NCI-H748 treated with DMSO at 0.1 percent for 48 hours (cell line): ENCODE data around the gene PSME3IP1.

Experiments used
- DNase-seq: peaks from one replicate; lab custom pipeline; 2025; lab: John Stamatoyannopoulos, UW

The PSME3IP1 gene

GRCh38 chr16:57145046-57146021 is 40.5 kb downstream of the PSME3IP1 start:
- no peak for DNase-seq

DNA sequence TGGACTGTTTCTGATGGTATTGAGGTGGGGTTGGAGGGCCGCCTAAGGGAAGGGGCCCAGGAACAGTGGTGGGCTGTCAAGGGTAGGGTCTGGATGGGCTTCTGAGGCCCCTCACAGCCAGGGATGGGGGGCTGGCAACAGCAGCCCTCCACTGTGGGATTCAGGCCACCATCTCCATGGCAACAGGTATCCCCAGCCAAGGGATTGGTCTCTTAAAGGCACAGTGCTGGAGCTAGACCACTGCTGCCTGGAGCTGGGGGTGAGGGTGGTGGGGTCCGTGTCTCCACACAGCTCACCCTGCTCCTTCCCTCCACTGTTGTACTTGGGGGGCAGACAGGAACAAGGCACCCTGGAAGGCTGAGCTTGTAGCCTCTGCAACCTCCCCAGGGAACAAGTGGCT is 41.8 kb downstream of the PSME3IP1 start:
- no peak for DNase-seq

GRCh38 chr16:57143149-57143921 is 42.5 kb downstream of the PSME3IP1 start:
- no peak for DNase-seq

- DNase-seq: no peak
These were observed 43.8 kb downstream of the PSME3IP1 start for GRCh38 chr16:57141822-57142631.

DNA sequence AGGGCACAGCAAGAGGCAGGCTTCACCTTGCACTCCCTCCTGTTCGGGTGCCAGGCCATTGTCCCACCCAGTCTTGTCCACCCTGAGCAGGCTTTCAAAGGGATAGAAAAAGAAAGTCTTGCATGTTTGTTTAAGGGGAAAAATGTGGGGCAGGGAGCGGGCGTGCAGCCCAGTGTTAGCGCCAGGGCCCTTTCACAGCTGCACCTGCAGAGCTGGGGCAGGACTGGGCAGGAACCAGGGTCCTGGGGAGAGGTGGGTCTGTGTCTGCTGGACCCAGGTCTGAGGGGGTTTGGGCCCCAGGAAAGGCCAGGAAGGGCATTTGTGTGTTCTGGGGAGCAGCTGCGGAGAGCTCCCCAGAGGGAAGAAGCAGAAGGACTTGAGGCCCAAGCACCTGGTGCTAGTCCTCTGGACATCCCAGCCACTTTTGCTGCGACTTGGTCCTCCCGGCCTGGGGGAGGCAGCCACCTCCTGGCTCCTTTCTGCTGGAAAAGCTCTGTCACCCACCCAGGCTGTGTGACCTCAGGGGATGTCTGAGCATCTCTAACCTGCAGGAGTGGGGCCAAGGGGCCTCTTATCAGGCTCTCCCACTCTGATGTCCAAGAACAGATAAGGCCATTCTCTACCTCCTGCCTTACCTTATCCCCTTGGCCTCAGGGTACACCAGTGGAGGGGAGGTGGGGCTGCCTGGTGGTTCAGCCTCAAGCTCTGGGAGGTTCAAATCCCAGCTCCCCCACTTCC is 44.7 kb downstream of the PSME3IP1 start:
- no peak for DNase-seq

DNA sequence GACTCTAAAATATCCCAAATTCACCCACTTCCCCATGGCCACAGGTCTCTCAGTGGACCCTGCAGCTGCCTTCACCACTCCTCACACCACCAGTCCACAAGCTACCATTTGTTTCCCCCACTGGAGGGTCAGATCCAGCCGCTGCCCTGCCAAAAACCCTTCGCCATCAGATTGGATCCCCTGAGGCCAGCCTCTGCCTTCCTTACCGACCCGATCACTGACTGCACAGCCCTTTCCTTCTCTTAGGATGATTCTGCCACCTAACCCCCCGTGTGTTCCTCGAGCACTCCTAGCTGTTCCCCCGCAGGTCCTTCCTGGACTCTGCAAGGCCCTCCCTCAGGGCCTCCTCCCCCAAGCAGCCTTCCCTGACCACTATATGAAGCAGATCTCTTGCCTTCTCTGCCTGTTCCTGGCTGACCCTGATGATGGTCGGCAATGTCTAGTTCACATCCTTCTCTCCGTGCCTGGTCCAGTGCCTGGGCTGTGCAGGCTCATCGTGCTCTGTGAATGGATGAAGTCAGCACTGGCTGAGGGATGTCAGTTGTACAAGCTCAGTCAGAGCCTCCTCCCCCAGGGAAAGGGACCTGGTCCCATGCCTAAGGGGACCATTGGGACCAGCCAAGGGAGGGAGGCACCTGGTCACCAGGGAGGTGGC is 47.4 kb downstream of the PSME3IP1 start:
- DNase-seq: no peak

DNA sequence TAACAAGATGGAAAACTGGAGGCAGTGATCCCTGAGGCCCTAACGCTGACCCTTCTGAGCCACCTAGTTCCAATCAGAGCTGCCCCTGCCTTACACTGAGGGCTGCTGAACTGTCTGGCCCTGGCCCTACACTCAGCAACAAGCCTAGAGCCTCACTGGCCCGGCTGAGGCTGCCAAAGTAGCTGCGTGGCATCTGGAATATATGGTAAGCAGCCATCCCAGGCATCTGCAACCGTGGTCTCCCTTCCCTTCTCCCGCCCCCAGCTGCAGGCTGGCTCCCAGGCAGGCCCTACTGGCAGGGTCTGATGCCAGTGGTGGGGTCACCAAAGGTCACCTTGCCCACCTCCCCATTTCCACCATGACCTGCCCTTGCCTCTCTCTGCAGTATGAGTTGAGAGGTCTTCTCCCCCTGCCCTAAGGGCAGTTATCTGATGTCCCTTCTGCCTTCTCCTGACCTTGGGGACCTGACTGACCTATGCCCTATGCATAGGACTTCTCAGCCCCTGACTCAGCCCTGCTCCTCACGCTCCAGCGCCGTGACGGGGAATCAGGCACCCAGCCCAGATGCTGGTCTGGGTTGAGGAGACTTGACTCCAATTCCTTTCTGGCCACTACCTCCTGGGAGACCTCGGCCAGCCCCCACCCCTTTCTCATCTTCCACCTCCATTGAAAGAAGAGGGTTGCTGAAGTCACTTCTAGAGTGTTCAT is 48.1 kb downstream of the PSME3IP1 start:
- no peak for DNase-seq

DNA sequence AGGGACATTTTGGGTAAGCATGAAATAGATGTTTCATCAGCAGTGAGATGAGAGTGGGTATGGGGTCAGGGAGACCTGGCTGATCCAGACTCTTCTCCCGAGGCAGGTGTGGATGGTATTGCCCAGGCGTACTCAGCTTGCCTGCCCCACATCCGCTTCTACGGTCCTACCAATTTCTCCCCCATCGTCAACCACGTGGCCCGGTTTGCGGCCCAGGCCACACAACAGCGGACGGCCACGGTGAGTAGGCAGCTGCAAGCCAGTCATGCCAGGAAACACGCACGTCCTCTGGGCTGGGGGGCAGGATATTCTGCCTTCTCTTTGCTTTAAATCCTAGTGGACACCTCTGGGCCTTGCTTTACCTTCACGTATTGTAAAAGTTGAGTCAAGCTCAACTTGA is 48.8 kb downstream of the PSME3IP1 start:
- no peak for DNase-seq

- DNase-seq: no peak
These were observed 50.9 kb downstream of the PSME3IP1 start for GRCh38 chr16:57134982-57135381.

GRCh38 chr16:57133886-57134285 is 52.0 kb downstream of the PSME3IP1 start:
- no peak for DNase-seq

GRCh38 chr16:57133031-57133430 is 52.8 kb downstream of the PSME3IP1 start:
- no peak for DNase-seq

DNA sequence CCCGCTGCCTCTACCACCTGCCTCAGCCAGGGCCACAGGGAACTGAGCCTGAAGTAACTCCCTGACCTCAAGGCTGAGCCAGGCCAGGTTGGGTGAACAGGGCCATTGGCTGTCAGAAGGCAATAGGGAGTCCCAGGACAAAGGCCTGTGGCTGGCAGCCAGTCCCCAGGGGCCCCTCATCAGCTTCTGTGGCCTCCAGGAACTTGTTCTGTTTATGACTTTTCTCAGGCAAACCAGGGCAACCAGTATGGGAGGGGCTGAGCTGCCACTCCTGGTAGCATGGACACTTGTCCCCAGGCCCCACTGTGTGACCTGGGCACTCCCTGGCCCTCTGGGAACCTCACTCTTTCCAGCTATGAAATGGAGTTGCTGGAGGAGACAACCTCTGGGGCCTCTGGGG is 53.4 kb downstream of the PSME3IP1 start:
- DNase-seq: no peak

GRCh38 chr16:57131351-57131970 is 54.4 kb downstream of the PSME3IP1 start:
- no peak for DNase-seq

DNA sequence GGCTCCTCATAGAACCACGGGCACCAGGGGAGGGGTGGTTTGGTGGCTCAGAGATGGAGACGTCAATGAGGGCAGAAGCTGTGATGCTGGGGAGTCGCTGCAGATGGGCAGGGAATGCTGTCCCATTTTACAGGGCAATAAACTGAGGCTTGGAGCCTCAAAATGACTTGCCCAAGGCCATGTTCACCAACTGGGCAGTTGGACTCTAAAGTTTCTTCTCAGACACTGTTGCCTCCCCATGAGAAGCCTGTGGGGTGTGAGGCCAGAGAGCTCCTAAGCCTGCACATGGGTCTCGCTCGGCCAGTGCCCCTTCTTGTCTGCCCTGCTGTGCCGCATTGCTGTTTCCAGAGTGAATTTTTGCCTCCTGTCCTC is 54.9 kb downstream of the PSME3IP1 start:
- DNase-seq: no peak

GRCh38 chr16:57128771-57129389 is 57.0 kb downstream of the PSME3IP1 start:
- no peak for DNase-seq

DNA sequence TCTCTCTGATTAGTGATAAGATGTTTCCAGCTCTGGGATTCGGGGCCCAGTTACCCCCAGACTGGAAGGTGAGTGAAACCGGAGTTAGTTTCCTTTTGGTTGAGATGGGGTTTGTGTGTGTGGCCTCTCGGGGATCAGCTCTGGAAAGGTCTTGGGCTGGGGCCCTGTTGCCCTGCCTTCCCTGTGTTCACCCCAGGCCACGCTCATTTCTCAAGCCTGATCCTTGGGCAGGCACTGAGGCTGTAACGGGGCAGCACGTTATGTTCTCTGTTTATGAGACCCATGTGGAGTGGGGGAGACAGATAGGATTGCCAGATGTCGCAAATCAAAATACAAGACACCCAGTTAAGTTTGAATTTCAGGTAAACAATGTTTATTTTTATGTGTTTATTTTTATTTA is 58.0 kb downstream of the PSME3IP1 start:
- no peak for DNase-seq

DNA sequence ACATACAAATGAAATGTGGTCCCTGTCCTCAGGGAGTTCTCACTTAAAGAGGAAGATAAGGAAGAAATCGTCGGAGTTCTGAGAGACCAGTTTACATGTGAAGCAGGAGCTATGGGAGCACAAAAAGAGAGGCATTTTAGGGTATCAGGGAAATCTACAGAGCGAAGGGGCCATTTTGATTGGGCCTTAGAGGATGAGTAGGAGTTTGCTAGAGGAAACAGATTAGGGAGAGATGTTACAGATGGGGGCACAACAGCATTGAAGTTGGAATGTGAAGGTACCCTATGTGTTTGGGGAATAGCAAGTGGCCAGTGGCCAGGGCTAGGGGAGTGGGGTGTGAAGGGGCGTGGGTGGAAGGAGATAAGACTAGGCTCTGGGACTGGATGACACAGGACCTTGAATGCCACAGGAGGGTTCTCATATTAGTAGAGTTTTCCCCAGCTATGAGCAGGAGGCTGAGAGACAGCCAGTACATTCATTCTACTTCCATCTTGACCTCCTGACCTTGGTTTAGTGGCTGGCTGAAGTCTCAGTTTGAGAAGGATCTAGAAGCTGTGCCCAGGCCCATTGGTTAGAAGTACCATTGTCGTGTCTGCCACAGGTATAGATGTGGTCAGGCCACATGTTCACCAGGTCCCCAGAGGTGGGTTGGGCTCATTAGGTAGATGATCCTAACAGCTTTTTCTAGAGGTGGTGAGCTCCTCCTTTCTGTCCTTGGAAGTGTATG is 58.6 kb downstream of the PSME3IP1 start:
- DNase-seq: no peak

DNA sequence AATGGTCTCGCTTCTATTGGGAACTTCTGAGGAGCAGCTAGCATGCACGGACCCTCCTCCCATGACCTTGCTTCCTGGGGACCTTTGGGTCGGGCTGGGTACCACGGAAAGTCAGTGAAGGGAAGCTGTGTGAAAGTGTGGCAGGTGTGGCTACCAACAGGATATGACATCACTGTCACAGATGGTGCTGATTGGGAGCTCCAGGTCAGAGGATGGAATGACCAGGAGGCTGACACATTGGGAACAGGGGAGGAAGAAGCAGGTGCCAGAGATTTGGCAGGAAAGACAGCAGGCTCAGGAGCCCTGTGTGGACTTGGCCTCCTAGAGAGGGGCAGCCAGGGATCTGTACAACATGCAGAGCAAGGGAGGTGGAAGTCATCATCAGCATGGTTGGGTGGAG is 59.4 kb downstream of the PSME3IP1 start:
- no peak for DNase-seq

DNA sequence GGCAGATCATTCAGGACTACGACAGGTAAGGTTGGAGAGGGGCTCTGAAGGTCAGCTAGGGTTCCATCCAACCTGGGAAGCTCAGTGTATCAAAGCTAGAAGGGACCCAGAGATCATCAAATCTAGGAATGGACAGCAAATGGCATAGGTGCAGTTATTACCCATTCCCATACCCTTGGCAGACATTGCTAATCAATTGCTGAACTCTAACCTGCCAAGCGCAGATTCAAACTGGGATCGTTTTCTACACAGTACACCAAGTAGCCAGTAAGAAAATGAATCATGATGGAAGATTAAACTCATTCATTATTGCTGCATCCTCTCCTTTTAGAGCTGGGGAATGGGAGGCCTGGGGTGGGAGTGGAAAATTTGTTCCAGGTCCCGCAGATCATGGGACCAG is 59.9 kb downstream of the PSME3IP1 start:
- DNase-seq: no peak
